HepG2 (cell line): Measurements from ENCODE around the gene TNIP3. TPM values are rescaled to one million over a fixed set of nuclear protein-coding genes. Genes with fewer than 3 reads are reported as not detected.

Source experiments
- ATAC-seq: fragments of 200-7000 bp; cut with Tn5 transposase; 3 replicates; pipeline ENCODE4 v1.9.1; 2020; ENCODE audit warnings: mild to moderate bottlenecking, moderate library complexity
- BruUV-seq: library from RNA; stranded (reverse); fragments of 400-500 nt; replicated peaks from 2 replicates; lab custom pipeline; 2021; lab: Mats Ljungman, UMichigan
- CTCF ChIA-PET: fragments of 300-600 bp; formaldehyde crosslinking; extraction: SDS; loops from one replicate; lab custom pipeline; 2021; ENCODE audit warnings: low total read pairs, inconsistent platforms, low intra/inter-chr PET ratio; lab: Yijun Ruan, JAX
- POLR2A ChIA-PET: fragments of 350-600 bp; sonication (Branson Sonifier 250); formaldehyde crosslinking; loops from one replicate; lab custom pipeline; 2020; ENCODE audit warnings: antibody characterized with exemption, inconsistent platforms; lab: Yijun Ruan, JAX
- DNase-seq: peaks from one replicate; pipeline ENCODE4 v3.0.0-alpha.2; 2015; ENCODE audit warnings: low spot score
- FAIRE-seq: peaks from 3 replicates; lab custom pipeline; 2011; peaks lifted over from hg19 to GRCh38; lab: Jason Lieb, UNC
- H2AFZ ChIP-seq: one replicate; pipeline ENCODE4 v1.6.1; 2011; ENCODE audit warnings: low read length, inconsistent platforms
- H3K27ac ChIP-seq: fragments of 300-600 bp; 3 replicates; pipeline ENCODE4 v1.8.0; 2011; ENCODE audit warnings: mixed run types, mild to moderate bottlenecking, mixed read lengths, low read length, inconsistent platforms; ENCODE audit not compliant: insufficient read depth; ENCODE audit errors: extremely low read length
- H3K27me3 ChIP-seq, 2 experiments: fragments of 200-600 bp in 1 of 2; 2 replicates in 1 of 2; 3 replicates in 1 of 2; pipeline versions ENCODE4 v1.6.0 to v1.8.0; 2011; ENCODE audit warnings: low read length in 2 of 2, mild to moderate bottlenecking in 2 of 2, moderate library complexity in 2 of 2, inconsistent platforms in 1 of 2; ENCODE audit not compliant: insufficient read depth in 2 of 2, control insufficient read depth in 1 of 2
- H3K36me3 ChIP-seq, 2 experiments: fragments of 200-600 bp in 1 of 2; replicated peaks in 1 of 2; 2 replicates in 1 of 2; 3 replicates in 1 of 2; pipeline versions ENCODE4 v1.5.1 to v1.8.0; 2011; ENCODE audit warnings: low read length in 2 of 2, inconsistent platforms in 1 of 2; ENCODE audit not compliant: insufficient read depth in 2 of 2, control insufficient read depth in 1 of 2
- H3K4me1 ChIP-seq: 2 replicates; pipeline ENCODE4 v1.5.1; 2012; ENCODE audit warnings: low read length, inconsistent platforms; ENCODE audit not compliant: insufficient read depth
- H3K4me2 ChIP-seq: 2 replicates; pipeline ENCODE4 v1.6.0; 2011; ENCODE audit warnings: low read depth, low read length, inconsistent platforms
- H3K4me3 ChIP-seq, 3 experiments: fragments of 200-600 bp in 1 of 3; sonication (generic), shearing (Covaris generic) in 1 of 3; replicated peaks in 1 of 3; 2 replicates each; pipeline ENCODE4 v1.5.1; 2011 to 2016; ENCODE audit warnings: low read length in 3 of 3, inconsistent platforms in 2 of 3, low read depth in 2 of 3, mild to moderate bottlenecking in 2 of 3, control low read depth in 1 of 3, mixed read lengths in 1 of 3; ENCODE audit not compliant: insufficient read depth in 1 of 3
- H3K79me2 ChIP-seq: one replicate; pipeline ENCODE4 v1.6.1; 2011; ENCODE audit warnings: low read length, inconsistent platforms; ENCODE audit not compliant: insufficient read depth
- H3K9ac ChIP-seq: 2 replicates; pipeline ENCODE4 v1.6.0; 2011; ENCODE audit warnings: mild to moderate bottlenecking, low read depth, low read length, inconsistent platforms; ENCODE audit not compliant: insufficient read depth
- H3K9me3 ChIP-seq: 2 replicates; pipeline ENCODE4 v1.5.1; 2012; ENCODE audit warnings: mild to moderate bottlenecking, low read length
- H4K20me1 ChIP-seq: 2 replicates; pipeline ENCODE4 v1.6.0; 2011; ENCODE audit warnings: inconsistent platforms, mild to moderate bottlenecking, low read length, moderate library complexity; ENCODE audit not compliant: insufficient read depth
- BCLAF1 ChIP-seq: fragments of 450-650 bp; IDR thresholded peaks from 2 replicates; pipeline ENCODE4 v1.6.1; 2017; ENCODE audit warnings: mild to moderate bottlenecking
- BHLHE40 ChIP-seq: IDR thresholded peaks from 2 replicates; pipeline ENCODE4 v1.6.1; 2011; ENCODE audit warnings: low read length, improper control_type of control experiment
- E2F2 ChIP-seq: sonication (generic); formaldehyde crosslinking; IDR thresholded peaks from 2 replicates; pipeline ENCODE4 v1.4.0; 2020; ENCODE audit warnings: missing genetic modification reagents, borderline replicate concordance
- FOSL2 ChIP-seq: sonication (generic); formaldehyde crosslinking; IDR thresholded peaks from 2 replicates; pipeline ENCODE4 v1.4.0; 2020; ENCODE audit warnings: missing genetic modification reagents
- HCFC1 ChIP-seq: fragments of 150-350 bp; IDR thresholded peaks from 2 replicates; pipeline ENCODE4 v1.6.1; 2014; ENCODE audit warnings: low read depth, low read length
- KLF16 ChIP-seq, 2 experiments: sonication (generic) in 1 of 2; formaldehyde crosslinking in 1 of 2; IDR thresholded peaks; 2 replicates each; pipeline versions ENCODE4 v1.6.1 to v1.8.0; 2016 to 2023; ENCODE audit warnings: missing genetic modification reagents in 2 of 2, missing compliant biosample characterization in 1 of 2
- POLR2AphosphoS2 ChIP-seq: IDR thresholded peaks from 2 replicates; pipeline ENCODE4 v1.6.1; 2011; ENCODE audit warnings: low read depth, low read length, improper control_type of control experiment
- ZBTB39 ChIP-seq: sonication (generic); formaldehyde crosslinking; IDR thresholded peaks from 2 replicates; pipeline ENCODE4 v1.5.0; 2020; ENCODE audit warnings: missing genetic modification reagents
- ZMAT3 ChIP-seq: sonication (generic); formaldehyde crosslinking; conservative IDR thresholded peaks from 2 replicates; pipeline ENCODE4 v1.7.0; 2021; ENCODE audit warnings: missing genetic modification reagents
- ZNF563 ChIP-seq: sonication (generic); formaldehyde crosslinking; IDR thresholded peaks from 2 replicates; pipeline ENCODE4 v1.8.0; 2022; ENCODE audit warnings: mild to moderate bottlenecking, moderate library complexity, missing genetic modification reagents
- WGBS: methylation state at CpG from one replicate; pipeline ENCODE4 v1.1.6; 2017; ENCODE audit warnings: low lambda C conversion rate; 5-methylcytosine and 5-hydroxymethylcytosine counted together
- in situ Hi-C: cut with HindIII; loops from 2 replicates; pipeline ENCODE4 v1.10.0; 2017; ENCODE audit warnings: low pct_unique_long_range_greater_than_20kb; ENCODE audit not compliant: extremely low pct_ligation_motif_present
- intact Hi-C: fragments of 100-400 bp; cut with micrococcal nuclease; formaldehyde crosslinking; loops from one replicate; pipeline ENCODE4 v1.10.0; 2022; ENCODE audit not compliant: unreplicated experiment
- polyA plus RNA-seq, 8 experiments: library from polyadenylated mRNA; depleted of rRNA in 3 of 8; stranded (reverse) in 7 of 8; unstranded in 1 of 8; fragments of >200 nt; fragmentation: Illumina TruSeq in 4 of 8; extraction: Trizol in 4 of 8; gene quantifications; 2 replicates each; pipeline versions ENCODE4 v1.2.1 to v1.2.3, GENCODE V29; 2011 to 2016; ENCODE audit warnings: low read depth in 4 of 8, missing spikeins in 1 of 8, mixed read lengths in 1 of 8; ENCODE audit not compliant: insufficient read depth in 1 of 8
- total RNA-seq, 5 experiments: library from RNA; depleted of rRNA; stranded (reverse); fragments of >200 nt; fragmentation: Illumina TruSeq; extraction: Trizol; gene quantifications; 2 replicates each; pipeline ENCODE4 v1.2.3, GENCODE V29; 2016; ENCODE audit warnings: low read depth in 1 of 5
- TF ChIP-seq, protein P1 (sequence below): sonication (generic); formaldehyde crosslinking; IDR thresholded peaks from 2 replicates; pipeline ENCODE4 v1.4.0; 2020; ENCODE audit warnings: missing genetic modification reagents

The TNIP3 gene
- total and polyA plus RNA-seq, 2 of the 13 experiments (the other 11 are each of a cell fraction or from before 2014, with no cell fraction given), result not detected

DNA sequence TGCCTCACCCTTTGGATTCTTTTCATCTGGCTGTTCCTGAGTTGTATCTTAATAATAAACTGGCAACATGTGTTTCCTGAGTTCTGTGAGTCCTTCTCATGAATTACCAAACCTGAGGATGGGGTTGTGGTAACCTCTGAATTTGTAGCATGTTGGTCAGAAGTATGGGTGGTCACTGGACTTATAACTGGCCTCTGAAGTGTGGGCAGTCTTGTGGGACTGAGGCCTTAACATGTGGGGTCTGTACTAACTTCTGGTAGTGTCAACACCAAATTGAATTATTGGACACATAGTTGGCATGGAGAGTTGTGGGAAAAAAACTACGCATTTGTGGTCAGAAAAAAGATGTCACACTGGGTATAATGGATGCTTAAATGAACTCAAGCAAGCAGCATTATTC lies 45.0 kb upstream of the TNIP3 start:
- no peaks in the 10 kb centered on the region for H3K79me2 ChIP-seq
- H3K9me3 ChIP-seq, result no peaks in the 10 kb centered on the region
- DNase-seq (no peak), FAIRE-seq (no peak), ATAC-seq (no peak)
- POLR2A ChIA-PET, result no interaction called here
- H3K4me2 ChIP-seq, result no peak overlapping the region
- no peak overlapping the region for H3K27ac ChIP-seq
- no peaks in the 10 kb centered on the region for H3K4me1 ChIP-seq
- H3K36me3 ChIP-seq, result no peaks in the 10 kb centered on the region
- no TSS peak for BruUV-seq
- TF ChIP-seq HCFC1, result no peak
- TF ChIP-seq ZMAT3 (CRISPR knock-in tag), result no peak
- TF ChIP-seq ZNF563, result no peak
- TF ChIP-seq POLR2AphosphoS2, result no peak
- no peak for TF ChIP-seq E2F2
- no peak for TF ChIP-seq ZBTB39 (CRISPR knock-in tag)
- TF ChIP-seq KLF16 (CRISPR knock-in tag; IDR thresholded peaks at IDR 0.05), result no peak
- TF ChIP-seq, protein P1, sequence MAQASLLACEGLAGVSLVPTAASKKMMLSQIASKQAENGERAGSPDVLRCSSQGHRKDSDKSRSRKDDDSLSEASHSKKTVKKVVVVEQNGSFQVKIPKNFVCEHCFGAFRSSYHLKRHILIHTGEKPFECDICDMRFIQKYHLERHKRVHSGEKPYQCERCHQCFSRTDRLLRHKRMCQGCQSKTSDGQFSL (CRISPR knock-in tag), result no peak
- TF ChIP-seq BHLHE40, result no peak
- no peak for TF ChIP-seq BCLAF1
- TF ChIP-seq FOSL2 (CRISPR knock-in tag), result no peak
- in situ Hi-C loops, result no loop called here
- no peak overlapping the region for H3K9ac ChIP-seq
- no peaks in the 10 kb centered on the region for H4K20me1 ChIP-seq
- 23% methylated on average over 1 of the region's 1 CpG for WGBS
- H3K4me3 ChIP-seq, result no peak overlapping the region
- intact Hi-C loops, result no loop called here
- H3K27me3 ChIP-seq, result no peaks in the 10 kb centered on the region
- H2AFZ ChIP-seq, result no peak overlapping the region
- CTCF ChIA-PET, result no interaction called here
